Measurements from ENCODE around the gene PRDM16. TPM values are rescaled to one million over a fixed set of nuclear protein-coding genes. Genes with fewer than 3 reads are reported as not detected.

PRDM16 gene
- polyA plus RNA-seq, 3 donors, result not detected

DNA sequence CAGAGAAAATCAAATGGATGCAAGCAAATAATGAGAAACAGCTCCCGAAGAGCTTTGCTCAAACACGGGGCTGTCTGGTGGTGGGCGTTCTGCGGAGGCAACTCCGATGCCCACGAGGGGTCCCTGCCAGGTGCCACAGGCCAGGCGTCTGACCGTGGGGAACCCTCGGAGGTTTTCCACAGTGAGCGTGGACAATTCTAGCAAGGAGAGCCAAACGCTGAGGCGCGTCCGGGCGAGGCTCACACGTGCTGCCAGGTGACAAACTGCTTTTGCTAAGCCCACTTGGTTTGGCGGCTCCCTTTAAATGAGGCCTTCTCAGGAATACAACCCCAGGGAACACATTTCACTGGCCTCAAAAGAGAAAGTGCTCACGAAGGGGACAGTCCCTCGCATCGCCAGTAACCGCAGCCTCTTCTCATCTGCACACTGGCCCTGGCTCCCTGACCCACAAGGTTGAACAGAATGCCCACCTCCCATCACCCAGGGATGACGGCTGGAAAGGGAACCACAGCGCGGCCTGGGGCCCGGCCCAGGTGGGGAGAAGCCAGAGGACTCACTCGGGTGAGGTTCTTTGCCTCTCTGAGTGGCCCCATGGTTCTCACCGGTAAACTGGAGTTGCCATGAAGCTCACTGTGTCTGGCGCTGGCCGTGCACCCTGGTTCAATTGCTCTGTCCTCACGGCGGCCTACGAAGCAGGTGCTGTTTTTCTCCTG is 97.4 kb downstream of the PRDM16 start:
- intact Hi-C loops (cut with micrococcal nuclease), result no loop called here
- H2AFZ ChIP-seq (ENCODE audit: insufficient read depth, low read depth, low read length, poor library complexity, severe bottlenecking), result no peak overlapping the region
- no peaks in the 10 kb centered on the region for H4K20me1 ChIP-seq (ENCODE audit: insufficient read depth, low read length)
- H3K27ac ChIP-seq (ENCODE audit: low read depth in 1 of 2, low read length in 2 of 2), result no peak overlapping the region
- no peaks in the 10 kb centered on the region for H3K36me3 ChIP-seq (replicated peaks in 1 of 2; ENCODE audit: control insufficient read depth in 1 of 2, insufficient read depth in 2 of 2, low read length in 2 of 2)
- H3K79me2 ChIP-seq (ENCODE audit: insufficient read depth, low read length), result no peaks in the 10 kb centered on the region
- H3K4me3 ChIP-seq (replicated peaks in 1 of 3; ENCODE audit: low read depth in 2 of 3, low read length in 3 of 3), result no peak overlapping the region
- no peak overlapping the region for H3K9ac ChIP-seq (ENCODE audit: insufficient read depth, low read length, poor library complexity, severe bottlenecking)
- peaks cover 0 to 8% of the 10 kb centered on the region in 2 donors for H3K27me3 ChIP-seq (ENCODE audit: control insufficient read depth in 2 of 2, insufficient read depth in 2 of 2, low read length in 2 of 2)
- TF ChIP-seq, protein P1, sequence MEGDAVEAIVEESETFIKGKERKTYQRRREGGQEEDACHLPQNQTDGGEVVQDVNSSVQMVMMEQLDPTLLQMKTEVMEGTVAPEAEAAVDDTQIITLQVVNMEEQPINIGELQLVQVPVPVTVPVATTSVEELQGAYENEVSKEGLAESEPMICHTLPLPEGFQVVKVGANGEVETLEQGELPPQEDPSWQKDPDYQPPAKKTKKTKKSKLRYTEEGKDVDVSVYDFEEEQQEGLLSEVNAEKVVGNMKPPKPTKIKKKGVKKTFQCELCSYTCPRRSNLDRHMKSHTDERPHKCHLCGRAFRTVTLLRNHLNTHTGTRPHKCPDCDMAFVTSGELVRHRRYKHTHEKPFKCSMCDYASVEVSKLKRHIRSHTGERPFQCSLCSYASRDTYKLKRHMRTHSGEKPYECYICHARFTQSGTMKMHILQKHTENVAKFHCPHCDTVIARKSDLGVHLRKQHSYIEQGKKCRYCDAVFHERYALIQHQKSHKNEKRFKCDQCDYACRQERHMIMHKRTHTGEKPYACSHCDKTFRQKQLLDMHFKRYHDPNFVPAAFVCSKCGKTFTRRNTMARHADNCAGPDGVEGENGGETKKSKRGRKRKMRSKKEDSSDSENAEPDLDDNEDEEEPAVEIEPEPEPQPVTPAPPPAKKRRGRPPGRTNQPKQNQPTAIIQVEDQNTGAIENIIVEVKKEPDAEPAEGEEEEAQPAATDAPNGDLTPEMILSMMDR (IDR thresholded peaks at IDR 0.05), result no peak
- H3K4me3 Mint-ChIP-seq, result no peak overlapping the region
- H3K4me1 ChIP-seq (ENCODE audit: control insufficient read depth in 1 of 2, insufficient read depth in 2 of 2, low read length in 2 of 2), result peaks cover 16 to 18% of the 10 kb centered on the region in 2 donors
- H3K27me3 Mint-ChIP-seq (ENCODE audit: low read depth in 3 of 3), result peaks cover 10 to 13% (median 11%) of the 10 kb centered on the region in 3 donors
- H3K9me3 ChIP-seq (replicated peaks in 1 of 2; ENCODE audit: control insufficient read depth in 1 of 2, insufficient read depth in 1 of 2, low read length in 2 of 2), result no peaks in the 10 kb centered on the region
- no peak for DNase-seq
- H3K4me1 Mint-ChIP-seq, result peaks cover 12% of the 10 kb centered on the region
- 96% methylated on average over 28 of the region's 32 CpGs for WGBS (ENCODE audit: insufficient coverage)
- no peak overlapping the region for H3K27ac Mint-ChIP-seq
- no peak overlapping the region for H3K4me2 ChIP-seq (replicated peaks; ENCODE audit: extremely low read depth, low read length, poor library complexity, severe bottlenecking)
- peaks cover 0 to 2% (median 0%) of the 10 kb centered on the region in 7 donors for H3K9me3 Mint-ChIP-seq
- no peaks in the 10 kb centered on the region for H3K36me3 Mint-ChIP-seq

- peaks cover under 1 to 4% (median 3%) of the 10 kb centered on the region in 3 donors for H3K27me3 Mint-ChIP-seq (ENCODE audit: low read depth in 3 of 3)
- no peak overlapping the region for H3K27ac Mint-ChIP-seq
- H3K36me3 ChIP-seq (replicated peaks in 1 of 2; ENCODE audit: control insufficient read depth in 1 of 2, insufficient read depth in 2 of 2, low read length in 2 of 2), result no peaks in the 10 kb centered on the region
- H3K4me2 ChIP-seq (replicated peaks; ENCODE audit: extremely low read depth, low read length, poor library complexity, severe bottlenecking), result no peak overlapping the region
- no peak overlapping the region for H3K4me3 Mint-ChIP-seq
- DNase-seq, result no peak
- H3K79me2 ChIP-seq (ENCODE audit: insufficient read depth, low read length), result no peaks in the 10 kb centered on the region
- H2AFZ ChIP-seq (ENCODE audit: insufficient read depth, low read depth, low read length, poor library complexity, severe bottlenecking), result no peak overlapping the region
- no peaks in the 10 kb centered on the region for H3K36me3 Mint-ChIP-seq
- H3K4me1 ChIP-seq (ENCODE audit: control insufficient read depth in 1 of 2, insufficient read depth in 2 of 2, low read length in 2 of 2), result peaks cover 21 to 24% of the 10 kb centered on the region in 2 donors
- H3K27ac ChIP-seq (ENCODE audit: low read depth in 1 of 2, low read length in 2 of 2), result no peak overlapping the region
- H3K4me3 ChIP-seq (replicated peaks in 1 of 3; ENCODE audit: low read depth in 2 of 3, low read length in 3 of 3), result no peak overlapping the region
- no peaks in the 10 kb centered on the region for H4K20me1 ChIP-seq (ENCODE audit: insufficient read depth, low read length)
- H3K27me3 ChIP-seq (ENCODE audit: control insufficient read depth in 2 of 2, insufficient read depth in 2 of 2, low read length in 2 of 2), result no peaks in the 10 kb centered on the region
- peaks cover 0 to 2% (median 0%) of the 10 kb centered on the region in 7 donors for H3K9me3 Mint-ChIP-seq
- TF ChIP-seq, protein P1 (IDR thresholded peaks at IDR 0.05), result no peak
- intact Hi-C loops (cut with micrococcal nuclease), result no loop called here
- no peak overlapping the region for H3K9ac ChIP-seq (ENCODE audit: insufficient read depth, low read length, poor library complexity, severe bottlenecking)
- peaks cover 19% of the 10 kb centered on the region for H3K4me1 Mint-ChIP-seq
- 98% methylated on average over 12 of the region's 14 CpGs for WGBS (ENCODE audit: insufficient coverage)
- no peaks in the 10 kb centered on the region for H3K9me3 ChIP-seq (replicated peaks in 1 of 2; ENCODE audit: control insufficient read depth in 1 of 2, insufficient read depth in 1 of 2, low read length in 2 of 2)
Observed at GRCh38 chr1:3167255-3167654, 98.3 kb downstream of the PRDM16 start.

All from CD14-positive monocyte (primary cell).